ENCODE results near the gene PTAR1. TPM values are rescaled to one million over a fixed set of nuclear protein-coding genes. Genes with fewer than 3 reads are reported as not detected.

Gene PTAR1
- total RNA-seq, 2 donors from 2014 or later, result 35.8 to 41.9 TPM

GRCh38 chr9:69697475-69697874 lies 62.3 kb downstream of the PTAR1 start:
- Histone ChIP-seq H3K27ac (no peak overlapping the region), H3K4me3 (no peak overlapping the region), H3K9me3 (peaks cover 0 to 8% (median 0%) of the 10 kb centered on the region in 3 donors), H3K36me3 (replicated peaks in 1 of 2; ENCODE audit: insufficient read depth in 1 of 2, low read depth in 2 of 2) (no peaks in the 10 kb centered on the region), H3K27me3 (no peaks in the 10 kb centered on the region), H3K4me1 (no peaks in the 10 kb centered on the region)
- DNase-seq, result no peak
- intact Hi-C loops (cut with DNase I), result loop anchor here (5.0 kb wide), 1 partner anchor 75 kb away; no protein-coding TSS in a partner anchor
- 77 to 87% methylated on average over 2 of the region's 2 CpGs for WGBS, 2 donors
- no peak for ATAC-seq
- TF ChIP-seq POLR2A (IDR thresholded peaks at IDR 0.05), result no peak
- TF ChIP-seq, protein P1, sequence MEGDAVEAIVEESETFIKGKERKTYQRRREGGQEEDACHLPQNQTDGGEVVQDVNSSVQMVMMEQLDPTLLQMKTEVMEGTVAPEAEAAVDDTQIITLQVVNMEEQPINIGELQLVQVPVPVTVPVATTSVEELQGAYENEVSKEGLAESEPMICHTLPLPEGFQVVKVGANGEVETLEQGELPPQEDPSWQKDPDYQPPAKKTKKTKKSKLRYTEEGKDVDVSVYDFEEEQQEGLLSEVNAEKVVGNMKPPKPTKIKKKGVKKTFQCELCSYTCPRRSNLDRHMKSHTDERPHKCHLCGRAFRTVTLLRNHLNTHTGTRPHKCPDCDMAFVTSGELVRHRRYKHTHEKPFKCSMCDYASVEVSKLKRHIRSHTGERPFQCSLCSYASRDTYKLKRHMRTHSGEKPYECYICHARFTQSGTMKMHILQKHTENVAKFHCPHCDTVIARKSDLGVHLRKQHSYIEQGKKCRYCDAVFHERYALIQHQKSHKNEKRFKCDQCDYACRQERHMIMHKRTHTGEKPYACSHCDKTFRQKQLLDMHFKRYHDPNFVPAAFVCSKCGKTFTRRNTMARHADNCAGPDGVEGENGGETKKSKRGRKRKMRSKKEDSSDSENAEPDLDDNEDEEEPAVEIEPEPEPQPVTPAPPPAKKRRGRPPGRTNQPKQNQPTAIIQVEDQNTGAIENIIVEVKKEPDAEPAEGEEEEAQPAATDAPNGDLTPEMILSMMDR (IDR thresholded peaks at IDR 0.05), result no peak

- ATAC-seq (no peak), DNase-seq (no peak)
- Histone ChIP-seq H3K4me1 (no peaks in the 10 kb centered on the region), H3K27ac (no peak overlapping the region), H3K4me3 (no peak overlapping the region), H3K27me3 (no peaks in the 10 kb centered on the region), H3K9me3 (peaks cover 0 to 8% (median 0%) of the 10 kb centered on the region in 3 donors), H3K36me3 (replicated peaks in 1 of 2; ENCODE audit: insufficient read depth in 1 of 2, low read depth in 2 of 2) (no peaks in the 10 kb centered on the region)
- TF ChIP-seq, protein P1 (IDR thresholded peaks at IDR 0.05), result no peak
- TF ChIP-seq POLR2A (IDR thresholded peaks at IDR 0.05), result no peak
- WGBS, 2 donors, result 83 to 91% methylated on average over 2 of the region's 2 CpGs
- intact Hi-C loops (cut with DNase I), result loop anchor here (5.0 kb wide), 1 partner anchor 75 kb away; no protein-coding TSS in a partner anchor
These were observed 63.0 kb downstream of the PTAR1 start for GRCh38 chr9:69696802-69697201.

DNA sequence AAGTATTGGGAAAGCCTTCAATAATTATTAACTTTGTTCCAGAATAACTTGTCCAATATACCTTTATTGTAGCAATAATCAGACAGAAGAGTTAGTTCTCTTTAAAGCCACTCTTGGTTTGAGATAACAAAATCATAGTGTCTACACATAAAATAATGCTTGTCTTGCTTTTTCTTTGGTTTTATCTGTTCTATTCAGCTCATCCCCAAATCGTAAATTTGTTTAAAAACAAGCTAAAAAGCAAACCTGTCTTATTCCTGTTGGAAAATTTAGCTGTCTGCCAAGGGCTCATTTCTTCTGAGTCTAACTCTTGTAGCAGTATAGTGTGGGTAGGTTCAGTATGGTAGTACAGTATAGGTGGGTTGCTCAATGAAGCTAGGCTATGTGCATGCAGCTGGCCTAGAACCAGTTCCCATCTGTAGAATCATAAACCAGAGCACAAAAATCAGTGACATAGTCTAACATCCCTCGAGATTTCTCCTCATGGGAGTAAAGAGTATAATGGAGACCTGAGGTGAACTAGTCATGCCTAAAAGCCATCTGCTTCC lies 69.7 kb downstream of the PTAR1 start:
- H3K27me3 ChIP-seq, result no peaks in the 10 kb centered on the region
- H3K36me3 ChIP-seq (replicated peaks in 1 of 2; ENCODE audit: insufficient read depth in 1 of 2, low read depth in 2 of 2), result no peaks in the 10 kb centered on the region
- DNase-seq (no peak), ATAC-seq (no peak)
- no peaks in the 10 kb centered on the region for H3K4me1 ChIP-seq
- no peak for TF ChIP-seq POLR2A (IDR thresholded peaks at IDR 0.05)
- TF ChIP-seq, protein P1 (IDR thresholded peaks at IDR 0.05), result no peak
- no peaks in the 10 kb centered on the region for H3K9me3 ChIP-seq
- no peak overlapping the region for H3K27ac ChIP-seq
- WGBS, 2 donors, result 35 to 47% methylated on average over 2 of the region's 2 CpGs
- intact Hi-C loops (cut with DNase I), result no loop called here
- H3K4me3 ChIP-seq, result no peak overlapping the region

DNA sequence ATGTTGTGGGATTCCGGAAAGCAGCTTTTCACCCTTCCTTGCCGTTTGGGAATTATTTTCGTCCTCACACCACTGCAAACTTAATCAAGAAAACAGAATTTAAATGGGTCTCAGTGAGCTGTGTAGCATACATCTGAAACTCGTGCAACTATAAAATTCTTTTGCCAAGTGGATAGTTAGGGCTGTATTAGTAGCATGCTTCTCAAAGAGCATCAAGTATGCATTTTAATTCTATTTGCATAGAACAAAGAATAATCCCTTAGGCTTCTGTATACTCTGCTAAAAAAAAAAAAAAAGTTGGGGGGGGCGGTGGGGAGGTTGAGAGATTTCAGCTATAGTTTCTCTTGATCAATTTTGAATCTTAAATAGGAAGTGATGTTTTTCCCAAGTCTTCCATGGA lies 75.9 kb downstream of the PTAR1 start:
- intact Hi-C loops (cut with DNase I), result no loop called here
- Histone ChIP-seq H3K36me3 (replicated peaks in 1 of 2; ENCODE audit: insufficient read depth in 1 of 2, low read depth in 2 of 2) (no peaks in the 10 kb centered on the region), H3K27me3 (no peaks in the 10 kb centered on the region), H3K27ac (no peak overlapping the region), H3K4me3 (no peak overlapping the region), H3K4me1 (no peaks in the 10 kb centered on the region), H3K9me3 (no peaks in the 10 kb centered on the region)
- 65 to 70% methylated on average over 5 of the region's 5 CpGs for WGBS, 2 donors
- DNase-seq (no peak), ATAC-seq (no peak)
- no peak for TF ChIP-seq POLR2A (IDR thresholded peaks at IDR 0.05)
- TF ChIP-seq, protein P1 (IDR thresholded peaks at IDR 0.05), result no peak
